Motor neuron (in vitro differentiated cells): ENCODE data around the gene OVCA2. TPM values are rescaled to one million over a fixed set of nuclear protein-coding genes. Genes with fewer than 3 reads are reported as not detected.

ENCODE experiments used
- ATAC-seq, 8 experiments: fragments of 200-7000 bp; cut with Tn5 transposase; replicated peaks in 6 of 8; 2 replicates each; pipeline ENCODE4 v1.8.0; 2021; ENCODE audit warnings: mild to moderate bottlenecking in 8 of 8, moderate library complexity in 8 of 8
- H3K27ac ChIP-seq, 2 donors: fragments of 250-450 bp; sonication (Bioruptor Pico); 2 replicates each; pipeline ENCODE4 v1.9.0; 2021; ENCODE audit warnings: antibody characterized with exemption in 2 of 2, mild to moderate bottlenecking in 2 of 2, moderate library complexity in 1 of 2
- H3K4me1 ChIP-seq, 2 donors: fragments of 250-450 bp; sonication (Bioruptor Pico); replicated peaks in 1 of 2; 2 replicates each; pipeline ENCODE4 v1.6.1; 2021; ENCODE audit warnings: antibody characterized with exemption in 2 of 2, mild to moderate bottlenecking in 2 of 2, moderate library complexity in 1 of 2
- H3K4me3 ChIP-seq, 5 donors: fragments of 250-450 bp; sonication (Bioruptor Pico); 2 replicates each; pipeline ENCODE4 v1.9.0; 2021; ENCODE audit warnings: antibody characterized with exemption in 5 of 5, mild to moderate bottlenecking in 5 of 5, moderate library complexity in 4 of 5
- whole genome bisulfite sequencing, 10 experiments: fragments of 450-650 bp; shearing (Covaris generic); methylation state at CpG; one replicate each; pipeline ENCODE4 v1.0.0; 2022; 5-methylcytosine and 5-hydroxymethylcytosine counted together
- in situ Hi-C, 9 experiments: fragments of 400-800 bp; cut with MboI; loops; one replicate each; pipeline ENCODE4 v1.15.0; 2021; ENCODE audit warnings: low sequenced_read_pairs in 9 of 9, low pct_unique_long_range_greater_than_20kb in 2 of 9; ENCODE audit not compliant: unreplicated experiment in 9 of 9
- total RNA-seq, 8 experiments: library from RNA; unstranded; fragments of 300-600 nt; gene quantifications; 2 replicates each; pipeline versions ENCODE4 v1.2.3 to v1.2.4, GENCODE V29; 2022

OVCA2 gene
- total RNA-seq, 8 experiments from 2014 or later, result 10.1 to 28.5 (median 20.2) TPM

- peak overlapping the region; percentile 59 to 80 (median 74) for H3K4me3 ChIP-seq
- H3K4me1 ChIP-seq, result peaks cover 11 to 23% of the 10 kb centered on the region in 2 donors
- in situ Hi-C loops, result loop anchor here in 6 of 9 experiments (25.0 kb wide), 2 partner anchors 129 to 329 kb away; partner anchors contain the start of genes TLCD2 (in 4 of the 6) and WDR81 (in 4 of the 6)
- 0 to 100% (median 88%) methylated on average over 1 to 4 of the region's 16 CpGs; no CpG with 5 or more reads in 6 of the 10 experiments for WGBS, 10 experiments
- H3K27ac ChIP-seq, result peak overlapping the region; percentile 91 to 94
- ATAC-seq, result no peak
Observed at GRCh38 chr17:2040942-2041560, 771 bp upstream of the OVCA2 start.

DNA sequence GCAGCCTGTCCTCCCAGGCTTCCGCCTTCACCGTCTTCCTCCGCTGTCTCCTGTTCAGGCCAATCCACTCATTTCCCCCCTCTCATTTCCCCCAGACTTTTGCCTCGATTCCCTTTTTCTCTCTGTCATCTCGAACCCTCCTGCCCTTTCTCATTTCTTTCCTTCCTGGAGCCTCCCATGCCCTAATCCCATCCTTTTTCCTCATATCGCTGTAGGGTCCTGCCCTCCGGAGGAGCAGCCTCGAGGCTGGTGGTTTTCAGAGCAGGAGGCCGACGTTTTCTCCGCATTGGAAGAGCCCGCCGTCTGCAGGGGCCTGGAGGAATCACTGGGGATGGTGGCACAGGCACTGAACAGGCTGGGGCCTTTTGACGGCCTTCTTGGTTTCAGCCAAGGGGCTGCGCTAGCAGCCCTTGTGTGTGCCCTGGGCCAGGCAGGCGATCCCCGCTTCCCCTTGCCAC lies 597 bp downstream of the OVCA2 start:
- in situ Hi-C loops, result loop anchor here in 6 of 9 experiments (25.0 kb wide), 2 partner anchors 130 to 330 kb away; partner anchors contain the start of genes TLCD2 (in 4 of the 6) and WDR81 (in 4 of the 6)
- 0 to 21% (median 1%) methylated on average over 1 to 13 of the region's 17 CpGs for WGBS, 10 experiments
- Histone ChIP-seq H3K4me1 (peaks cover 11 to 18% of the 10 kb centered on the region in 2 donors), H3K27ac (peak overlapping the region; percentile 91 to 94), H3K4me3 (peak overlapping the region; percentile 59 to 80 (median 74))
- ATAC-seq, result peak; percentile 3 to 13 (median 9)

DNA sequence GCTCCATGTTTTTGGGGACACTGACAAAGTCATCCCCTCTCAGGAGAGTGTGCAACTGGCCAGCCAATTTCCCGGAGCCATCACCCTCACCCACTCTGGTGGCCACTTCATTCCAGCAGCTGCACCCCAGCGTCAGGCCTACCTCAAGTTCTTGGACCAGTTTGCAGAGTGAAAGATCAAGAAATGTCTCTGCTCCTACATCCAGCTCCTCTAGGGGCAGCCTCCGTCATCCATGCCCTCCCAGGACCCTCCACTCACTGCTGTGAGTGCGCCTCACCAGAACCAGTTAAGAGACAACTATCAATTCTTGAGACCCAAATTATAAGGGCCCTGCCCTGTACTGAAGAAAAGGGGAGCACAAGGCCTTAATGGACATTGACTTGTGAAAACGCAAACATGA lies 1.1 kb downstream of the OVCA2 start:
- Histone ChIP-seq H3K4me3 (peak overlapping the region; percentile 59 to 80 (median 74)), H3K27ac (peak overlapping the region; percentile 91 to 94), H3K4me1 (peaks cover 11 to 18% of the 10 kb centered on the region in 2 donors)
- WGBS, 10 experiments, result 70 to 100% (median 97%) methylated on average over 1 to 4 of the region's 5 CpGs; no CpG with 5 or more reads in 4 of the 10 experiments
- in situ Hi-C loops, result loop anchor here in 6 of 9 experiments (25.0 kb wide), 2 partner anchors 131 to 331 kb away; partner anchors contain the start of genes TLCD2 (in 4 of the 6) and WDR81 (in 4 of the 6)
- no peak for ATAC-seq

- no peak for ATAC-seq
- Histone ChIP-seq H3K4me3 (no peak overlapping the region), H3K27ac (no peak overlapping the region), H3K4me1 (peaks cover 14 to 22% of the 10 kb centered on the region in 2 donors)
- 50 to 100% (median 100%) methylated on average over 1 to 6 of the region's 6 CpGs; no CpG with 5 or more reads in 1 of the 10 experiments for WGBS, 10 experiments
- in situ Hi-C loops, result loop anchor here in 6 of 9 experiments (25.0 kb wide), 2 partner anchors 131 to 331 kb away; partner anchors contain the start of genes TLCD2 (in 4 of the 6) and WDR81 (in 4 of the 6)
Observed at GRCh38 chr17:2043785-2044184, 2.0 kb downstream of the OVCA2 start.

DNA sequence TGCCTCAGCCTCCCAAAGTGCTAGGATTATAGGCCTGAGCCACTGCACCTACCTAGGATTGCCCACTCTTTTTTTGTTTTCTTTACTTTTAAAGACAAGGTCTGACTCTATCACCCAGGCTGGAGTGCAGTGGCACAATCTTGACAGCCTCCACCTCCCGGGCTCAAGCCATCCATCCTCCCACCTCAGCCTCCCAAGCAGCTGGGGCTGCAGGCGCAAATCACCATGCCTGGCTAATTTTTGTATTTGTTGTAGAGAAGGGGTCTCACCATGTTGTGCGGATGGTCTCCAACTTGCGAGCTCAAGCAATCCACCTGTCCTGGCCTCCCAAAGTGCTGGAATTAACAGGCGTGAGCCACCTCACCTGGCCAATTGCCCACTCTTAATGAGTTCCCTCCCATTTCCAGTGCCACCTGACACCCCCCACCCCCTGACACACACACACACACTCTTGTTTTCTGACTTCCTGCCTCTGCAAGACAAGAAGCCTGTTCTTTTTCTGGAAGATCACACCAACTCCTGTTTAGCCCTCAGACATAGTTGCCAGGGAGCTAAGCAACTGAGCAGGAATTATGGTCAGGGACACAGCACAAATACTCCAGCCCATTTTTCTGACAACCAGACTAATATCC lies 2.6 kb downstream of the OVCA2 start:
- Histone ChIP-seq H3K4me1 (peaks cover 19 to 25% of the 10 kb centered on the region in 2 donors), H3K4me3 (no peak overlapping the region), H3K27ac (no peak overlapping the region)
- in situ Hi-C loops, result loop anchor here in 6 of 9 experiments (25.0 kb wide), 2 partner anchors 132 to 332 kb away; partner anchors contain the start of genes TLCD2 (in 4 of the 6) and WDR81 (in 4 of the 6)
- no peak for ATAC-seq
- WGBS, 10 experiments, result 80 to 100% (median 97%) methylated on average over 1 to 3 of the region's 5 CpGs; no CpG with 5 or more reads in 5 of the 10 experiments

DNA sequence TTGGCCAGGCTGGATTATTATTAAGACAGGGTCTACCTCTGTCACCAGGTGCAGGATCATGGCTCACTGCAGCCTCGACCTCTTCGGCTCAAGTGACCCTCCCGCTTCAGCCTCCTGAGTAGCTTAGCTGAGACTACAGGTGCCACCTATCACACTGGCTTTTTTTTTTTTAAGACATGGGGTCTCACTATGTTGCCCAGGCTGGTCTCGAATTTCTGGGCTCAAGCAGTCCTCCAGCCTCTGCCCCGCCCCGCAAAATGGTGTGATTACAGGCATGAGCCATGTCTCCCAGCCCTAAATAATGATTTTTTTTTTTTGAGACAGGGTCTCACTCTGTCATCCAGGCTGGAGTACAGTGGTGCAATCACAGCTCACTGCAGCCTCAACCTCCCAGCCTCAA lies 5.8 kb downstream of the OVCA2 start:
- H3K4me3 ChIP-seq, result no peak overlapping the region
- peaks cover 14 to 17% of the 10 kb centered on the region in 2 donors for H3K4me1 ChIP-seq
- in situ Hi-C loops, result loop anchor here in 6 of 9 experiments (25.0 kb wide), 2 partner anchors 135 to 335 kb away; partner anchors contain the start of genes TLCD2 (in 4 of the 6) and WDR81 (in 4 of the 6)
- H3K27ac ChIP-seq, result no peak overlapping the region
- WGBS, 10 experiments, result 60 to 93% (median 83%) methylated on average over 2 to 6 of the region's 6 CpGs; no CpG with 5 or more reads in 3 of the 10 experiments
- no peak for ATAC-seq

DNA sequence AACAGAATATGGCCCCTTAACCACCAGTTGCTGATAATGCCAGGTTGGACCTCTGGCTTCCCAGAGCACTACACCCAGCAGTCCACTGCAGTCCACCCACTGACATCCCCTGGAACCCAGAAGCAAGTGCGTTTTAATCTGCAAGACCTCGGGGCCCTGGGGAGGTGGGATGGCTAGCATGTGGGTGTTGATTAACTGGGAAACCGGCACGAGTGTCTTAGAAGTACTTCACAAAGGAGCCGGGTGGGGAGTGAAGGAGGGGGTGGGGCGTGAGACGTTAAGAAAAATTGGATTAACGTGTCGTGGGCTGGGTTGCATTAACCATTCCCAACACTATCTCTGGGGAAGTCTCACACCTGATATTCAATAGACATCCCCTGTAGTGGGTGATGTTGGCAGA lies 7.0 kb downstream of the OVCA2 start:
- WGBS, 10 experiments, result 0 to 20% methylated on average over 1 to 2 of the region's 9 CpGs; no CpG with 5 or more reads in 8 of the 10 experiments
- in situ Hi-C loops, result loop anchor here in 6 of 9 experiments (25.0 kb wide), 2 partner anchors 137 to 337 kb away; partner anchors contain the start of genes TLCD2 (in 4 of the 6) and WDR81 (in 4 of the 6)
- no peak overlapping the region for H3K27ac ChIP-seq
- H3K4me1 ChIP-seq, result peaks cover 7 to 8% of the 10 kb centered on the region in 2 donors
- ATAC-seq, result no peak
- peak overlapping the region; percentile 46 to 88 (median 51) for H3K4me3 ChIP-seq

DNA sequence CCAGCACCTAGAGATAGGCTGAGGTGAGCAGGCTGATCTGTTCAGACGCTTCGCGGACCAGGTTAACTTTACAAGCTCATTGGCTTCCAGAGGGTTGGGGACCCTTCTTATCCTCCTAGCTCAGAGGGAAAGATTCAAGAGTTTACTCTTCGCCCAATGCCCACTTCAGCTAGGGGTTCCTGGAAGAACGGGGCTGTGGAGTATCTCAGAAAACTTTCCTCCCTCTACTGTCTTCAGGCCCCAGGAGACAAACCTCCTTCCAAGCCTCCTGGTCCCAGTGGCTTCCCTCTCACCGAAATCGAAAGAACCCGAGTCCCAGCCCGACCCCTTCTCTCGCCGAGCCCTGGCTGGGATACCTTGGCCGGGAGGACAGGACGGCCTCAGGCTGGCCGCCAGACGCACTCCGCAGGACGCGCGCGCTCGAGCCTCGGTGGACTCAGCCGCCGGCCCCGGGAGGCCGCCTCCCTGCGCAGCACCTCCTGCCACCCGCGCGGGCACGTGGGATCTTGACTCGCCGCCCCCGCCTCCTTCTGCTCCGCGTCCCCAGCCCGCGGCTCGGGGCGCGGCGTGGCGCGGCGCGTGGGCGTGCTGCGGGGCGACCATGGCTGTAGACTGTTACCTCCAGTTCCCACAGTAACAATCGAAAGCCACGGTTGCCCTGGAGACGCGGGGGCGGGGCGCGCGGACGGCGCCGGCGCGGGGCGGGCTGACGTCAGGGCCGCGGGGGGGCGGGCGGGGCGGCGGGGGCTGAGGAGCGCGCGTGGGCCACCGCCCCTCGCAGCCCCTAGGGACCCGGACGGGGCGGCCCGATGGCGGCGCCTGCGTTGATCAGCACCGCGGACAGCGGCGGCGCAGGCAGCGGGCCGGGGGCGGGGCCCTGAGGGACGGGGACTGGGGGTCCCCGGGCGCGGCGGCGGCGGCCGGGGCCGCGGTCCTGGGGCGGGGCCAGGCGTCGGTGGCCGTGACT lies 7.8 kb downstream of the OVCA2 start:
- peak overlapping the region; percentile 76 to 85 for H3K27ac ChIP-seq
- H3K4me3 ChIP-seq, result peak overlapping the region; percentile 46 to 88 (median 51)
- 0 to 20% (median 6%) methylated on average over 1 to 7 of the region's 104 CpGs; no CpG with 5 or more reads in 6 of the 10 experiments for WGBS, 10 experiments
- H3K4me1 ChIP-seq, result peaks cover 7 to 10% of the 10 kb centered on the region in 2 donors
- in situ Hi-C loops, result loop anchor here in 8 of 9 experiments (10.0 to 25.0 kb wide), 4 partner anchors 137 to 337 kb away; partner anchors contain the start of genes TLCD2 (in 4 of the 8) and WDR81 (in 4 of the 8)
- peak; percentile 44 to 71 (median 64) for ATAC-seq

GRCh38 chr17:2050300-2051060 lies 8.7 kb downstream of the OVCA2 start:
- Histone ChIP-seq H3K4me1 (peaks cover 7 to 13% of the 10 kb centered on the region in 2 donors), H3K27ac (peak overlapping the region; percentile 76 to 85), H3K4me3 (peak overlapping the region; percentile 46 to 88 (median 51))
- peak; percentile 4 to 58 (median 36) for ATAC-seq
- WGBS, 10 experiments, result no CpG with 5 or more reads among the region's 88 CpGs
- in situ Hi-C loops, result loop anchor here in 5 of 9 experiments (10.0 to 25.0 kb wide), 2 partner anchors 187 to 194 kb away; no protein-coding TSS in a partner anchor

GRCh38 chr17:2051061-2051932 lies 9.5 kb downstream of the OVCA2 start:
- peak overlapping the region; percentile 46 to 88 (median 51) for H3K4me3 ChIP-seq
- in situ Hi-C loops, result loop anchor here in 5 of 9 experiments (10.0 to 25.0 kb wide), 2 partner anchors 186 to 194 kb away; no protein-coding TSS in a partner anchor
- peaks cover 7 to 15% of the 10 kb centered on the region in 2 donors for H3K4me1 ChIP-seq
- ATAC-seq, result no peak
- WGBS, 10 experiments, result 0 to 36% (median 7%) methylated on average over 1 to 9 of the region's 81 CpGs; no CpG with 5 or more reads in 7 of the 10 experiments
- no peak overlapping the region for H3K27ac ChIP-seq
